Neural cell (in vitro differentiated cells): Measurements from ENCODE around the gene ADGRG3. TPM values are rescaled to one million over a fixed set of nuclear protein-coding genes. Genes with fewer than 3 reads are reported as not detected.

Source experiments
- H2AFZ ChIP-seq: fragments of 200-600, 300-800 bp; sonication (generic), shearing (Covaris generic); 2 replicates; pipeline ENCODE4 v1.6.0; 2014; ENCODE audit warnings: low read depth, mild to moderate bottlenecking, antibody characterized with exemption, low read length, moderate library complexity
- H3F3A ChIP-seq: fragments of 200-600 bp; shearing (Covaris generic); 2 replicates; pipeline ENCODE4 v1.6.1; 2016; ENCODE audit warnings: mild to moderate bottlenecking, moderate library complexity, mixed read lengths, antibody characterized with exemption, low read length; ENCODE audit not compliant: insufficient read depth, poor library complexity, severe bottlenecking
- H3K27ac ChIP-seq: fragments of 200-600, 300-800 bp; sonication (generic), shearing (Covaris generic); 2 replicates; pipeline ENCODE4 v1.5.1; 2014; ENCODE audit warnings: mild to moderate bottlenecking, low read length, moderate library complexity
- H3K27me3 ChIP-seq: fragments of 300-800, 200-600 bp; sonication (generic), shearing (Covaris generic); 2 replicates; pipeline ENCODE4 v1.6.0; 2014; ENCODE audit warnings: mild to moderate bottlenecking, low read depth, low read length, moderate library complexity; ENCODE audit not compliant: insufficient read depth
- H3K36me3 ChIP-seq: fragments of 300-800, 200-600 bp; sonication (generic), shearing (Covaris generic); 2 replicates; pipeline ENCODE4 v1.5.1; 2014; ENCODE audit warnings: mild to moderate bottlenecking, antibody characterized with exemption, low read length, moderate library complexity; ENCODE audit not compliant: insufficient read depth
- H3K4me2 ChIP-seq: fragments of 300-800, 200-600 bp; sonication (generic), shearing (Covaris generic); 2 replicates; pipeline ENCODE4 v1.6.0; 2014; ENCODE audit warnings: mild to moderate bottlenecking, low read length
- H3K4me3 ChIP-seq: fragments of 300-800, 200-600 bp; sonication (generic), shearing (Covaris generic); 2 replicates; pipeline ENCODE4 v1.5.1; 2014; ENCODE audit warnings: mild to moderate bottlenecking, low read length, moderate library complexity
- H3K79me2 ChIP-seq: fragments of 200-600 bp; shearing (Covaris generic); replicated peaks from 2 replicates; pipeline ENCODE4 v1.6.0; 2014; ENCODE audit warnings: mild to moderate bottlenecking, low read length, moderate library complexity; ENCODE audit not compliant: insufficient read depth
- H3K9ac ChIP-seq: fragments of 300-800, 200-600 bp; sonication (generic), shearing (Covaris generic); 2 replicates; pipeline ENCODE4 v1.6.1; 2016; ENCODE audit warnings: mild to moderate bottlenecking, low read length, mixed read lengths
- H3K9me2 ChIP-seq: fragments of 200-600 bp; shearing (Covaris generic); 2 replicates; pipeline ENCODE4 v1.6.1; 2016; ENCODE audit warnings: mild to moderate bottlenecking, low read length, mixed read lengths; ENCODE audit not compliant: insufficient read depth
- H3K9me3 ChIP-seq: fragments of 200-600, 300-800 bp; sonication (generic), shearing (Covaris generic); 2 replicates; pipeline ENCODE4 v1.6.1; 2016; ENCODE audit warnings: mild to moderate bottlenecking, mixed run types, low read length, moderate library complexity, mixed read lengths
- H4K20me1 ChIP-seq: fragments of 200-600 bp; shearing (Covaris generic); 2 replicates; pipeline ENCODE4 v1.6.1; 2016; ENCODE audit warnings: mild to moderate bottlenecking, mixed run types; ENCODE audit not compliant: insufficient read depth
- CTCF ChIP-seq: fragments of 450-650 bp; IDR thresholded peaks from 2 replicates; pipeline ENCODE4 v1.5.1; 2014; ENCODE audit warnings: antibody characterized with exemption, mild to moderate bottlenecking, moderate library complexity; ENCODE audit not compliant: poor library complexity, severe bottlenecking
- EP300 ChIP-seq: fragments of 450-650 bp; conservative IDR thresholded peaks from 2 replicates; pipeline ENCODE4 v1.6.1; 2014; ENCODE audit warnings: antibody characterized with exemption, mild to moderate bottlenecking, moderate library complexity; ENCODE audit not compliant: poor library complexity, severe bottlenecking
- EZH2 ChIP-seq: fragments of 200-600, 300-800 bp; shearing (Covaris generic), sonication (generic); IDR thresholded peaks from 2 replicates; pipeline ENCODE4 v1.6.1; 2014; ENCODE audit warnings: antibody characterized with exemption, low read length, borderline replicate concordance, mild to moderate bottlenecking; ENCODE audit not compliant: insufficient read depth, poor library complexity, severe bottlenecking
- MXI1 ChIP-seq: fragments of 450-650 bp; conservative IDR thresholded peaks from 2 replicates; pipeline ENCODE4 v1.6.1; 2014; ENCODE audit warnings: antibody characterized with exemption, mild to moderate bottlenecking; ENCODE audit not compliant: poor library complexity, severe bottlenecking
- POLR2AphosphoS5 ChIP-seq: IDR thresholded peaks from 2 replicates; pipeline ENCODE4 v1.6.1; 2012
- RAD21 ChIP-seq: fragments of 450-650 bp; conservative IDR thresholded peaks from 2 replicates; pipeline ENCODE4 v1.6.1; 2014; ENCODE audit warnings: antibody characterized with exemption, mild to moderate bottlenecking, moderate library complexity
- REST ChIP-seq: IDR thresholded peaks from 2 replicates; pipeline ENCODE4 v1.6.1; 2012; ENCODE audit warnings: borderline replicate concordance
- SMC3 ChIP-seq: fragments of 450-650 bp; conservative IDR thresholded peaks from 2 replicates; pipeline ENCODE4 v1.6.1; 2014; ENCODE audit warnings: antibody characterized with exemption, mild to moderate bottlenecking, moderate library complexity; ENCODE audit not compliant: poor library complexity
- TAF1 ChIP-seq: IDR thresholded peaks from 2 replicates; pipeline ENCODE4 v1.6.1; 2012; ENCODE audit warnings: low read depth
- polyA plus RNA-seq: library from polyadenylated mRNA; depleted of rRNA; stranded (reverse); fragments of >200 nt; gene quantifications from 2 replicates; pipeline ENCODE4 v1.2.3, GENCODE V29; 2014

Gene ADGRG3
- polyA plus RNA-seq, 1 donor from 2014 or later: 0.62 TPM

- Histone ChIP-seq H3K9ac (no peak overlapping the region), H2AFZ (no peak overlapping the region), H3K4me3 (no peak overlapping the region), H4K20me1 (no peaks in the 10 kb centered on the region), H3K9me3 (no peaks in the 10 kb centered on the region), H3K9me2 (no peaks in the 10 kb centered on the region), H3K4me2 (no peak overlapping the region), H3K27ac (no peak overlapping the region), H3F3A (no peaks in the 10 kb centered on the region), H3K79me2 (no peaks in the 10 kb centered on the region), H3K27me3 (no peaks in the 10 kb centered on the region), H3K36me3 (no peaks in the 10 kb centered on the region)
- TF ChIP-seq POLR2AphosphoS5 (no peak), CTCF (no peak), REST (no peak), EP300 (no peak), MXI1 (no peak), TAF1 (no peak), RAD21 (no peak), EZH2 (no peak), SMC3 (no peak)
Observed at GRCh38 chr16:57738844-57739243, 70.7 kb downstream of the ADGRG3 start.

Other genes starting within 250 kb of the ADGRG3 start
- 117 and 131 TPM in 2 replicates for gene CIAPIN1, start 220.9 kb upstream of the ADGRG3 start, polyA plus RNA-seq
- gene COQ9, start 220.8 kb upstream of the ADGRG3 start, polyA plus RNA-seq: 78.7 and 95.0 TPM in 2 replicates
- 109 and 132 TPM in 2 replicates for gene POLR2C, start 205.6 kb upstream of the ADGRG3 start, polyA plus RNA-seq
- gene DOK4, start 181.8 kb upstream of the ADGRG3 start, polyA plus RNA-seq: 214 and 250 TPM in 2 replicates
- 0.20 TPM in 1 of 2 replicates, not detected in the other for gene CCDC102A, start 131.7 kb upstream of the ADGRG3 start, polyA plus RNA-seq
- gene ADGRG5, start 125.7 kb upstream of the ADGRG3 start, polyA plus RNA-seq: 0.19 and 0.58 TPM in 2 replicates
- gene ADGRG1, start 39.7 kb upstream of the ADGRG3 start, polyA plus RNA-seq: 80.6 and 86.8 TPM in 2 replicates
- gene DRC7, start 26.5 kb downstream of the ADGRG3 start, polyA plus RNA-seq: 0.10 and 1.4 TPM in 2 replicates
- gene KATNB1, start 67.5 kb downstream of the ADGRG3 start, polyA plus RNA-seq: 56.4 and 57.9 TPM in 2 replicates
- 29.7 and 33.2 TPM in 2 replicates for gene KIFC3, start 134.2 kb downstream of the ADGRG3 start, polyA plus RNA-seq